H1 (cell line): ENCODE data around the gene NDUFA13. TPM values are rescaled to one million over a fixed set of nuclear protein-coding genes. Genes with fewer than 3 reads are reported as not detected.

Source experiments
- BCL11A ChIP-seq, 2 experiments: IDR thresholded peaks; one replicate each; pipeline ENCODE4 v1.6.1; 2011; ENCODE audit warnings: low read depth in 2 of 2, low read length in 2 of 2, mild to moderate bottlenecking in 2 of 2
- CHD7 ChIP-seq: fragments of 300-600 bp; sonication (generic); IDR thresholded peaks from 2 replicates; pipeline ENCODE4 v1.7.1; 2012; ENCODE audit warnings: low read length, moderate library complexity, mild to moderate bottlenecking, inconsistent platforms; ENCODE audit not compliant: insufficient replicate concordance
- CTCF ChIP-seq, 3 experiments: IDR thresholded peaks; 1 replicate in 2 of 3; 2 replicates in 1 of 3; pipeline versions ENCODE4 v1.5.1 to v1.6.1; 2011; ENCODE audit warnings: low read length in 3 of 3, mild to moderate bottlenecking in 3 of 3, inconsistent platforms in 2 of 3, low read depth in 1 of 3, moderate library complexity in 1 of 3; ENCODE audit not compliant: insufficient read depth in 1 of 3; ENCODE audit errors: control extremely low read depth in 1 of 3
- GTF2F1 ChIP-seq: IDR thresholded peaks from 2 replicates; pipeline ENCODE4 v1.6.1; 2012; ENCODE audit warnings: low read depth, low read length, improper control_type of control experiment, borderline replicate concordance
- HDAC6 ChIP-seq: IDR thresholded peaks from one replicate; pipeline ENCODE4 v1.7.1; 2012; ENCODE audit warnings: low read depth, mild to moderate bottlenecking, inconsistent platforms, low read length, moderate library complexity
- MAFK ChIP-seq: IDR thresholded peaks from 2 replicates; pipeline ENCODE4 v1.6.1; 2012; ENCODE audit warnings: low read depth, mild to moderate bottlenecking, improper control_type of control experiment, low read length
- SIRT6 ChIP-seq: IDR thresholded peaks from one replicate; pipeline ENCODE4 v1.7.1; 2012; ENCODE audit warnings: low read length, inconsistent platforms
- TBP ChIP-seq: IDR thresholded peaks from 2 replicates; pipeline ENCODE4 v1.6.1; 2011; ENCODE audit warnings: low read depth, low read length, improper control_type of control experiment
- polyA plus RNA-seq, 7 experiments: library from polyadenylated mRNA; depleted of rRNA in 3 of 7; stranded (reverse) in 5 of 7; unstranded in 2 of 7; fragments of >200 nt in 5 of 7; fragments of 200-250 nt in 2 of 7; gene quantifications; 1 replicate in 5 of 7; 2 replicates in 1 of 7; 4 replicates in 1 of 7; pipeline versions ENCODE4 v1.2.1 to v1.2.3, GENCODE V29; 2011 to 2013; ENCODE audit warnings: missing spikeins in 2 of 7, mixed read lengths in 2 of 7
- total RNA-seq: library from RNA; stranded (reverse); fragmentation: NEBNext Ultra II Directional; extraction: Animal tissue kit (Norgen Biotek cat#: 25700); gene quantifications from 2 replicates; pipeline ENCODE4 v1.2.1, GENCODE V29; 2021

The NDUFA13 gene
- total and polyA plus RNA-seq, 2 of the 8 experiments (the other 6 are each of a cell fraction or from before 2014, with no cell fraction given): 413 to 1,105 TPM

GRCh38 chr19:19480688-19481087 is 35.3 kb upstream of the NDUFA13 start (continued):
- no peak for TF ChIP-seq CTCF (IDR thresholded peaks at IDR 0.05; ENCODE audit: control extremely low read depth in 1 of 3, insufficient read depth in 1 of 3, low read depth in 1 of 3, low read length in 3 of 3)
- no peak for TF ChIP-seq HDAC6
- no peak for TF ChIP-seq GTF2F1
- no peak for TF ChIP-seq SIRT6
- no peak for TF ChIP-seq BCL11A (IDR thresholded peaks at IDR 0.05; ENCODE audit: low read depth in 2 of 2, low read length in 2 of 2)
- TF ChIP-seq MAFK: no peak
- TF ChIP-seq CHD7: no peak
- TF ChIP-seq TBP: no peak
